Heart right ventricle (tissue), 16 donors: ENCODE measurements around the gene DIP2C. TPM values are rescaled to one million over a fixed set of nuclear protein-coding genes. Genes with fewer than 3 reads are reported as not detected.

Source experiments
- ATAC-seq, 8 donors: fragments of 200-7000 bp; cut with Tn5 transposase; one replicate each; pipeline ENCODE4 v1.9.1; 2020; ENCODE audit warnings: mild to moderate bottlenecking in 8 of 8, moderate library complexity in 8 of 8, moderate number of reproducible peaks in 1 of 8
- DNase-seq, 2 donors: peaks; one replicate each; pipeline ENCODE4 v3.0.0-alpha.2; 2020
- H3K27ac ChIP-seq, 10 donors: fragments of 200-600 bp; sonication (generic) in 2 of 10; one replicate each; pipeline versions ENCODE4 v1.5.0 to v1.8.0; 2020 to 2022; ENCODE audit warnings: mild to moderate bottlenecking in 3 of 10
- H3K27me3 ChIP-seq, 7 donors: fragments of 200-600 bp; one replicate each; pipeline ENCODE4 v1.8.0; 2021 to 2022; ENCODE audit warnings: mild to moderate bottlenecking in 2 of 7
- H3K36me3 ChIP-seq, 9 donors: fragments of 200-600 bp; sonication (generic) in 1 of 9; one replicate each; pipeline versions ENCODE4 v1.5.0 to v1.8.0; 2020 to 2022; ENCODE audit warnings: mild to moderate bottlenecking in 2 of 9
- H3K4me1 ChIP-seq, 9 donors: fragments of 200-600 bp; sonication (generic) in 1 of 9; one replicate each; pipeline versions ENCODE4 v1.5.0 to v1.8.0; 2020 to 2022; ENCODE audit warnings: mild to moderate bottlenecking in 4 of 9
- H3K4me3 ChIP-seq, 10 donors: fragments of 200-600 bp; sonication (generic) in 2 of 10; one replicate each; pipeline versions ENCODE4 v1.5.0 to v1.8.0; 2020 to 2022; ENCODE audit warnings: mild to moderate bottlenecking in 7 of 10, moderate library complexity in 2 of 10
- H3K9me3 ChIP-seq, 11 donors: fragments of 200-600 bp in 10 of 11; sonication (generic) in 2 of 11; one replicate each; pipeline versions ENCODE4 v1.5.0 to v1.8.0; 2013 to 2022; ENCODE audit warnings: mild to moderate bottlenecking in 2 of 11, control low read depth in 1 of 11, moderate library complexity in 1 of 11
- WGBS, 2 donors: extraction: QIAGEN DNeasy Blood & Tissue Kit; methylation state at CpG; one replicate each; pipeline ENCODE4 v1.1.7; 2013; ENCODE audit warnings: inconsistent platforms in 1 of 2; 5-methylcytosine and 5-hydroxymethylcytosine counted together
- intact Hi-C, 10 donors: fragments of 100-400 bp; cut with DNase I; formaldehyde crosslinking; loops; one replicate each; pipeline versions ENCODE4 v1.11.1 to v1.14.2; 2022
- polyA plus RNA-seq, 2 donors: library from polyadenylated mRNA; stranded (reverse); fragments of 200-250 nt; gene quantifications; one replicate each; pipeline ENCODE4 v1.2.3, GENCODE V29; 2013
- total RNA-seq, 10 donors: library from RNA; stranded (reverse); fragmentation: NEBNext Ultra II Directional in 3 of 10; extraction: Animal tissue kit (Norgen Biotek cat#: 25700) in 3 of 10; gene quantifications; one replicate each; pipeline versions ENCODE4 v1.2.1 to v1.2.4, GENCODE V29; 2021 to 2023
- TF ChIP-seq, protein P1 (sequence below), 9 donors: fragments of 200-600 bp; sonication (generic) in 2 of 9; IDR thresholded peaks; one replicate each; pipeline versions ENCODE4 v1.5.0 to v1.8.0; 2021 to 2022; ENCODE audit warnings: antibody characterized with exemption in 9 of 9, mild to moderate bottlenecking in 5 of 9, moderate library complexity in 1 of 9
- donor health status: Arrhythmogenic right ventricular cardiomyopathy.
- donor health status: ischemic (EF 13 %, LVEDD 7.1; RV severe dilation, severe dysfunction).
- donor health status: healthy with polysubstance abuse.
- donor health status: DM: no; HTN: yes; CAD: no.
- donor health status: DM: no; HTN: no; CAD: no.
- donor health status: ischemic (EF 25% LVEDD 6.9; RV normal size, moderate dysfunction).
- donor health status: ischemic (EF 25% LVEDD 5.7; RV mildly dilated, moderate dysfunction).
- donor health status: healthy.
- donor health status: DM: yes; HTN: yes; CAD: no.
- donor health status: Ischemic cardiomyopathy.
- donor health status: ischemic (EF 35%, LVEDD 5.7; RV mildly dilated, moderate dysfunction).
- donor health status: nonischemic (EF 11% LVEDD 7.7; RV severe dilation, severe dysfunction).
- donor health status: DM: yes; HTN: yes; CAD: no.
- donor health status: PGD.
- donor health status: ischemic (EF 29% LVEDD 5.4; RV normal size, mild dysfunction).
- donor health status: nonischemic (EF 23%, LVEDD 6.1; RV moderate dilation, normal function).

DIP2C gene
- total and polyA plus RNA-seq, 12 donors: 7.1 to 48.2 (median 33.7) TPM

DNA sequence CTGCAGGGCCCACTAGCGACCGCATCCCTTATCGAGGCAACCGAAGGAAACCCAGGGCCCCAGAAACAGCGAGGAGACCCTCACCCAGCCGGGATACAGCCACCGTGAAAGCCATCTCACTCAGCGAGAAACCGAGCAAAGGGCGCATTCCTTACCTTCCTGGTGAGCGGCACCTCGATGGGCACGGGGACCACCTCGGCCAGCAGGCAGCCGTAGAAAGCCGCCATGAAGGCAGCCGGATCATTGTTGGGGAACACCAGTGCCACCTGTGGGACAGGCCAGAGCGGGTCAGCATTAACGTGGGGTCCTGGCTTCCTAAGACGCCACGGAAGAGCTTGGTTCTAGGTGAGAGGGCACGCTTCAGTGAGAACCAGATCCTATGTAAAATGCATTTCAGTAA is 290.5 kb downstream of the DIP2C start:
- Histone ChIP-seq H3K27me3 (no peaks in the 10 kb centered on the region), H3K36me3 (peaks cover 0 to 23% (median 0%) of the 10 kb centered on the region in 9 donors), H3K9me3 (no peaks in the 10 kb centered on the region), H3K27ac (no peak overlapping the region), H3K4me1 (peaks cover 0 to 33% (median 23%) of the 10 kb centered on the region in 9 donors), H3K4me3 (no peak overlapping the region)
- intact Hi-C loops: no loop called here
- no peak for ATAC-seq
- DNase-seq: no peak
- TF ChIP-seq, protein P1, sequence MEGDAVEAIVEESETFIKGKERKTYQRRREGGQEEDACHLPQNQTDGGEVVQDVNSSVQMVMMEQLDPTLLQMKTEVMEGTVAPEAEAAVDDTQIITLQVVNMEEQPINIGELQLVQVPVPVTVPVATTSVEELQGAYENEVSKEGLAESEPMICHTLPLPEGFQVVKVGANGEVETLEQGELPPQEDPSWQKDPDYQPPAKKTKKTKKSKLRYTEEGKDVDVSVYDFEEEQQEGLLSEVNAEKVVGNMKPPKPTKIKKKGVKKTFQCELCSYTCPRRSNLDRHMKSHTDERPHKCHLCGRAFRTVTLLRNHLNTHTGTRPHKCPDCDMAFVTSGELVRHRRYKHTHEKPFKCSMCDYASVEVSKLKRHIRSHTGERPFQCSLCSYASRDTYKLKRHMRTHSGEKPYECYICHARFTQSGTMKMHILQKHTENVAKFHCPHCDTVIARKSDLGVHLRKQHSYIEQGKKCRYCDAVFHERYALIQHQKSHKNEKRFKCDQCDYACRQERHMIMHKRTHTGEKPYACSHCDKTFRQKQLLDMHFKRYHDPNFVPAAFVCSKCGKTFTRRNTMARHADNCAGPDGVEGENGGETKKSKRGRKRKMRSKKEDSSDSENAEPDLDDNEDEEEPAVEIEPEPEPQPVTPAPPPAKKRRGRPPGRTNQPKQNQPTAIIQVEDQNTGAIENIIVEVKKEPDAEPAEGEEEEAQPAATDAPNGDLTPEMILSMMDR (IDR thresholded peaks at IDR 0.05): no peak
- 90 to 91% methylated on average over 22 of the region's 22 CpGs for WGBS, 2 donors

DNA sequence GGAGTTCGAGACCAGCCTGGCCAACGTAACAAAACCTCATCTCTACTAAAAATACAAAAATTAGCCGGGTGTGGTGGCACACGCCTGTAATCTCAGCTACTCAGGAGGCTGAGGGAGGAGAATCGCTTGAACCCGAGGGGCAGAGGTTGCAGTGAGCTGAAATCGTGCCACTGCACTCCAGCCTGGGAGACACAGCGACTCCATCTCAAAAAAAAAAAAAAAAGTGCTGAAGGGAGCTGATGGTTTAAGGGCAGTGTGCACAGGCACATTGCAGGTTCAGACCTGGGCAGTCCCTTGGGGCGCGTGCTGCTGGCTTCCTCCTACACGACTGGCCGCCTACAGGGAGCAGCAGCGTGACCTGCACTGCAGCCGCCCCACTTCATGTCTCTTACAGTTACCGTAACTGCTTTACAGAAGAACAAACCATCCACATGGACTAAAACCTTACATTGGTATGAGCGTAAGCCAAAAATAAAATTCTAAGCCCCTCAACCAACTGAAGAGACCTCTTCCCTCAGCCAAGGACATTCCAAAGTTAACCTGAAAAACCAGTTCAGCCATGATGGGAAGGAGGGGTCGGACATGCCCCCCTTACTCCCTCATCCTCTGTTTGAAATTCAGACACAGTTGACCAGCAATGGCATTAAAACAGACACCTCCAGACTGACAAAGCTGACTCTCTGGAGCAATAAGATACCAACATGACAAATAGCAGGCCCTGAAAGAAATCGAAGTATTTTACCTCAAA is 292.0 kb downstream of the DIP2C start:
- 92 to 94% methylated on average over 18 of the region's 18 CpGs for WGBS, 2 donors
- H3K27ac ChIP-seq: no peak overlapping the region
- no peak overlapping the region for H3K4me3 ChIP-seq
- DNase-seq (no peak), ATAC-seq (no peak)
- H3K36me3 ChIP-seq: peaks cover 0 to 21% (median 0%) of the 10 kb centered on the region in 9 donors
- intact Hi-C loops: no loop called here
- TF ChIP-seq, protein P1 (IDR thresholded peaks at IDR 0.05): no peak
- no peaks in the 10 kb centered on the region for H3K27me3 ChIP-seq
- H3K4me1 ChIP-seq: peaks cover 0 to 33% (median 23%) of the 10 kb centered on the region in 9 donors
- H3K9me3 ChIP-seq: no peaks in the 10 kb centered on the region

DNA sequence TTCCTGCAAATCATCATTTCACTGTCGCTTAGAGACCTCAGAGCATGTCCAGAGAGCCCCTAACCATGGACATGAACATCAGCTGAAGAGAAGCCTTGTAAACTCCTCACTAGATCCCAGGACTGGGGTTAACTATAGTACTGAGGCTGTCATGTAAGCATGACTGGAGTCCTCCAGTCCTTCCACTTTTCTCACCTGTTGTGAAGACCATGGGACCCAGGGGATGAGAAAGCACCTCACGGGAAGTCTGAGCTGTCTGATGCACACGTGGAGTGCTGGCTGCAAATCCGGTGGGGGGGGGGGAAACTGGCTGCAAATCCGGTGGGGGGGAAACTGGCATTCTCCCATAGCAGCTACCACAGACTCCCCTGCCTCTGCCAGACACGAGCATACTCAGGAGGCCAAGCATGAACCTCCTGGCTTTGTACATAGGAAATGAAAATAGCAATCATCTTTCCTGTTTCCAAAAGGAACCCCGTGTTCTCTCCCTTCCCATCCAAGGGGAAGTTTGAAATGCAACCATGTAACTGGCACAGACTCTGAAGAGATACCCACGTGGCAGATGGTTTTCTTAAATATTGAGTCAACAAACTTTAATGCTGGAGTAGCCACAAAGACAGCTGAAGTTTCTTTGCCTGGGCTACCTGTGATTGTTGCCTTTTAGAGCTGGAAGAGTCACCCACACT is 292.8 kb downstream of the DIP2C start:
- Histone ChIP-seq H3K4me3 (no peak overlapping the region), H3K4me1 (peaks cover 0 to 33% (median 23%) of the 10 kb centered on the region in 9 donors), H3K36me3 (peaks cover 0 to 21% (median 0%) of the 10 kb centered on the region in 9 donors), H3K9me3 (no peaks in the 10 kb centered on the region), H3K27ac (peak overlapping the region in 3 of 10 donors; percentile 7 to 41 (median 25)), H3K27me3 (no peaks in the 10 kb centered on the region)
- ATAC-seq (peak; percentile 22 to 59 (median 36)), DNase-seq (no peak)
- intact Hi-C loops: no loop called here
- TF ChIP-seq, protein P1 (IDR thresholded peaks at IDR 0.05): no peak
- WGBS, 2 donors: 32 to 38% methylated on average over 8 of the region's 8 CpGs

DNA sequence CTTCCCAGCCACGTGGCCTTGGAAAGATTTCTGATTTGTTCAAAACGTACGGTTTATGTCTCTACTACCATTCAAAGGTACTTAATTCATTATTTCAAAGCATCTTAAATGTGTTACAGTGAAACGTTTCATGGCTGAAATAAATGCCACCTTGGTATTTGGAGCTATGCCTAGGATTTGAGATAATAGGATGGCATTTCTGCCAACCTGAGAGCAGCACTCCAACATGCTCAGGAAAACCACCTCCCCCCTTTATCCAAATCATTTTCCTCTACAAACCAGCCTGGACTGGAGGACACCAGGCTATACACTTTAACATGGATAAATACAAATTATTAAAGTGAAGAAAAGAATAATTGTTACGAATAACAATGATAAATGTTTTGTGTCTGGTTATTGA is 293.4 kb downstream of the DIP2C start:
- peak in 2 of 8 donors; percentile 53 to 57 for ATAC-seq
- TF ChIP-seq, protein P1 (IDR thresholded peaks at IDR 0.05): no peak
- no peak for DNase-seq
- Histone ChIP-seq H3K4me3 (no peak overlapping the region), H3K27me3 (no peaks in the 10 kb centered on the region), H3K27ac (peak overlapping the region in 5 of 10 donors; percentile 7 to 41 (median 25)), H3K4me1 (peaks cover 0 to 36% (median 23%) of the 10 kb centered on the region in 9 donors), H3K36me3 (peaks cover 0 to 21% (median 0%) of the 10 kb centered on the region in 9 donors), H3K9me3 (no peaks in the 10 kb centered on the region)
- 54 to 56% methylated on average over 5 of the region's 5 CpGs for WGBS, 2 donors
- intact Hi-C loops: no loop called here
